Measurements from ENCODE around the gene HPCAL4.
A peak's percentile ranks its signal among the peaks of the same experiment; 100 is the strongest.

The HPCAL4 gene

GRCh38 chr1:39691383-39692151 lies at the start of gene HPCAL4:
Gene HPCAL4 (minus strand): TSS chr1:39691433. CDS start chr1:39684603, 6,830 bp downstream.
- Histone ChIP-seq H3K27me3 (ENCODE audit: control insufficient read depth in 1 of 2, insufficient read depth in 2 of 2, low read length in 2 of 2) (peaks cover 44 to 48% of the 10 kb centered on the region in 2 donors), H3K9ac (ENCODE audit: low read length in 2 of 2) (no peak within 1 kb of the TSS), H3K27ac (ENCODE audit: low read length) (no peak within 1 kb of the TSS), H3K4me3 (ENCODE audit: low read length in 2 of 2) (peak within 1 kb of the TSS; percentile 59 to 69), H3K4me1 (ENCODE audit: control insufficient read depth, insufficient read depth, low read length) (peaks cover 22% of the 10 kb centered on the region), H3K36me3 (ENCODE audit: control insufficient read depth in 2 of 2, insufficient read depth in 2 of 2, low read length in 2 of 2) (no peaks in the 10 kb centered on the region), H3K9me3 (ENCODE audit: control insufficient read depth in 2 of 2, low read length in 2 of 2) (no peaks in the 10 kb centered on the region)

- no peaks in the 10 kb centered on the region for H3K27me3 ChIP-seq (ENCODE audit: control insufficient read depth in 1 of 2, insufficient read depth in 2 of 2, low read length in 2 of 2)
- peaks cover 23% of the 10 kb centered on the region in 2 donors for H3K36me3 ChIP-seq (ENCODE audit: control insufficient read depth in 2 of 2, insufficient read depth in 2 of 2, low read length in 2 of 2)
- H3K27ac ChIP-seq (ENCODE audit: low read length) = peak within 1 kb of the TSS; percentile 53
- H3K4me3 ChIP-seq (ENCODE audit: low read length in 2 of 2) = peak within 1 kb of the TSS; percentile 97 to 98
- peaks cover 16% of the 10 kb centered on the region for H3K4me1 ChIP-seq (ENCODE audit: control insufficient read depth, insufficient read depth, low read length)
- H3K9ac ChIP-seq (ENCODE audit: low read length in 2 of 2) = peak within 1 kb of the TSS; percentile 92 to 96
- H3K9me3 ChIP-seq (ENCODE audit: control insufficient read depth in 2 of 2, low read length in 2 of 2) = no peaks in the 10 kb centered on the region
Observed at GRCh38 chr1:39738622-39739366, 47.6 kb upstream of the HPCAL4 start, which contains the start of gene PPIE. Gene PPIE (plus strand): TSS chr1:39738882. CDS start chr1:39738901, 19 bp downstream.

GRCh38 chr1:39737546-39738169 lies 46.4 kb upstream of the HPCAL4 start:
- Histone ChIP-seq H3K27ac (ENCODE audit: low read length) (no peak overlapping the region), H3K4me3 (ENCODE audit: low read length in 2 of 2) (no peak overlapping the region), H3K27me3 (ENCODE audit: control insufficient read depth in 1 of 2, insufficient read depth in 2 of 2, low read length in 2 of 2) (no peaks in the 10 kb centered on the region), H3K9me3 (ENCODE audit: control insufficient read depth in 2 of 2, low read length in 2 of 2) (no peaks in the 10 kb centered on the region), H3K36me3 (ENCODE audit: control insufficient read depth in 2 of 2, insufficient read depth in 2 of 2, low read length in 2 of 2) (peaks cover 11 to 12% of the 10 kb centered on the region in 2 donors), H3K4me1 (ENCODE audit: control insufficient read depth, insufficient read depth, low read length) (peaks cover 26% of the 10 kb centered on the region), H3K9ac (ENCODE audit: low read length in 2 of 2) (no peak overlapping the region)

- H3K9ac ChIP-seq (ENCODE audit: low read length in 2 of 2) = no peak overlapping the region
- peaks cover 0 to 1% of the 10 kb centered on the region in 2 donors for H3K36me3 ChIP-seq (ENCODE audit: control insufficient read depth in 2 of 2, insufficient read depth in 2 of 2, low read length in 2 of 2)
- no peak overlapping the region for H3K4me3 ChIP-seq (ENCODE audit: low read length in 2 of 2)
- H3K9me3 ChIP-seq (ENCODE audit: control insufficient read depth in 2 of 2, low read length in 2 of 2) = no peaks in the 10 kb centered on the region
- H3K4me1 ChIP-seq (ENCODE audit: control insufficient read depth, insufficient read depth, low read length) = peaks cover 27% of the 10 kb centered on the region
- H3K27ac ChIP-seq (ENCODE audit: low read length) = no peak overlapping the region
- no peaks in the 10 kb centered on the region for H3K27me3 ChIP-seq (ENCODE audit: control insufficient read depth in 1 of 2, insufficient read depth in 2 of 2, low read length in 2 of 2)
Observed at GRCh38 chr1:39735731-39736130, 44.5 kb upstream of the HPCAL4 start.

GRCh38 chr1:39733161-39733560 lies 41.9 kb upstream of the HPCAL4 start:
- Histone ChIP-seq H3K4me1 (ENCODE audit: control insufficient read depth, insufficient read depth, low read length) (peaks cover 14% of the 10 kb centered on the region), H3K36me3 (ENCODE audit: control insufficient read depth in 2 of 2, insufficient read depth in 2 of 2, low read length in 2 of 2) (no peaks in the 10 kb centered on the region), H3K9ac (ENCODE audit: low read length in 2 of 2) (no peak overlapping the region), H3K4me3 (ENCODE audit: low read length in 2 of 2) (no peak overlapping the region), H3K27me3 (ENCODE audit: control insufficient read depth in 1 of 2, insufficient read depth in 2 of 2, low read length in 2 of 2) (peaks cover 5 to 7% of the 10 kb centered on the region in 2 donors), H3K9me3 (ENCODE audit: control insufficient read depth in 2 of 2, low read length in 2 of 2) (no peaks in the 10 kb centered on the region), H3K27ac (ENCODE audit: low read length) (no peak overlapping the region)

- no peak overlapping the region for H3K27ac ChIP-seq (ENCODE audit: low read length)
- no peaks in the 10 kb centered on the region for H3K36me3 ChIP-seq (ENCODE audit: control insufficient read depth in 2 of 2, insufficient read depth in 2 of 2, low read length in 2 of 2)
- H3K9me3 ChIP-seq (ENCODE audit: control insufficient read depth in 2 of 2, low read length in 2 of 2) = no peaks in the 10 kb centered on the region
- H3K4me1 ChIP-seq (ENCODE audit: control insufficient read depth, insufficient read depth, low read length) = peaks cover 14% of the 10 kb centered on the region
- H3K27me3 ChIP-seq (ENCODE audit: control insufficient read depth in 1 of 2, insufficient read depth in 2 of 2, low read length in 2 of 2) = peaks cover 9 to 10% of the 10 kb centered on the region in 2 donors
- H3K9ac ChIP-seq (ENCODE audit: low read length in 2 of 2) = no peak overlapping the region
- no peak overlapping the region for H3K4me3 ChIP-seq (ENCODE audit: low read length in 2 of 2)
Observed at GRCh38 chr1:39732730-39733129, 41.5 kb upstream of the HPCAL4 start.

GRCh38 chr1:39729842-39730241 lies 38.6 kb upstream of the HPCAL4 start:
- H3K4me3 ChIP-seq (ENCODE audit: low read length in 2 of 2) = no peak overlapping the region
- H3K27ac ChIP-seq (ENCODE audit: low read length) = no peak overlapping the region
- H3K9ac ChIP-seq (ENCODE audit: low read length in 2 of 2) = no peak overlapping the region
- H3K4me1 ChIP-seq (ENCODE audit: control insufficient read depth, insufficient read depth, low read length) = peaks cover 14% of the 10 kb centered on the region
- no peaks in the 10 kb centered on the region for H3K9me3 ChIP-seq (ENCODE audit: control insufficient read depth in 2 of 2, low read length in 2 of 2)
- H3K27me3 ChIP-seq (ENCODE audit: control insufficient read depth in 1 of 2, insufficient read depth in 2 of 2, low read length in 2 of 2) = peaks cover 10 to 13% of the 10 kb centered on the region in 2 donors
- no peaks in the 10 kb centered on the region for H3K36me3 ChIP-seq (ENCODE audit: control insufficient read depth in 2 of 2, insufficient read depth in 2 of 2, low read length in 2 of 2)

- H3K4me1 ChIP-seq (ENCODE audit: control insufficient read depth, insufficient read depth, low read length) = peaks cover 14% of the 10 kb centered on the region
- H3K27me3 ChIP-seq (ENCODE audit: control insufficient read depth in 1 of 2, insufficient read depth in 2 of 2, low read length in 2 of 2) = peaks cover 10 to 13% of the 10 kb centered on the region in 2 donors
- H3K9me3 ChIP-seq (ENCODE audit: control insufficient read depth in 2 of 2, low read length in 2 of 2) = no peaks in the 10 kb centered on the region
- no peak overlapping the region for H3K27ac ChIP-seq (ENCODE audit: low read length)
- no peak overlapping the region for H3K9ac ChIP-seq (ENCODE audit: low read length in 2 of 2)
- no peak overlapping the region for H3K4me3 ChIP-seq (ENCODE audit: low read length in 2 of 2)
- H3K36me3 ChIP-seq (ENCODE audit: control insufficient read depth in 2 of 2, insufficient read depth in 2 of 2, low read length in 2 of 2) = no peaks in the 10 kb centered on the region
Observed at GRCh38 chr1:39729030-39729429, 37.8 kb upstream of the HPCAL4 start.

- no peak overlapping the region for H3K27ac ChIP-seq (ENCODE audit: low read length)
- H3K4me3 ChIP-seq (ENCODE audit: low read length in 2 of 2) = no peak overlapping the region
- peaks cover 10 to 13% of the 10 kb centered on the region in 2 donors for H3K27me3 ChIP-seq (ENCODE audit: control insufficient read depth in 1 of 2, insufficient read depth in 2 of 2, low read length in 2 of 2)
- H3K4me1 ChIP-seq (ENCODE audit: control insufficient read depth, insufficient read depth, low read length) = peaks cover 3% of the 10 kb centered on the region
- H3K36me3 ChIP-seq (ENCODE audit: control insufficient read depth in 2 of 2, insufficient read depth in 2 of 2, low read length in 2 of 2) = no peaks in the 10 kb centered on the region
- no peaks in the 10 kb centered on the region for H3K9me3 ChIP-seq (ENCODE audit: control insufficient read depth in 2 of 2, low read length in 2 of 2)
- no peak overlapping the region for H3K9ac ChIP-seq (ENCODE audit: low read length in 2 of 2)
Observed at GRCh38 chr1:39727932-39728317, 36.7 kb upstream of the HPCAL4 start.

- Histone ChIP-seq H3K9ac (ENCODE audit: low read length in 2 of 2) (no peak overlapping the region), H3K27ac (ENCODE audit: low read length) (no peak overlapping the region), H3K27me3 (ENCODE audit: control insufficient read depth in 1 of 2, insufficient read depth in 2 of 2, low read length in 2 of 2) (peaks cover 10 to 13% of the 10 kb centered on the region in 2 donors), H3K4me1 (ENCODE audit: control insufficient read depth, insufficient read depth, low read length) (no peaks in the 10 kb centered on the region), H3K36me3 (ENCODE audit: control insufficient read depth in 2 of 2, insufficient read depth in 2 of 2, low read length in 2 of 2) (no peaks in the 10 kb centered on the region), H3K4me3 (ENCODE audit: low read length in 2 of 2) (no peak overlapping the region), H3K9me3 (ENCODE audit: control insufficient read depth in 2 of 2, low read length in 2 of 2) (no peaks in the 10 kb centered on the region)
Observed at GRCh38 chr1:39727221-39727931, 36.1 kb upstream of the HPCAL4 start.
